Left forelimb (tissue), 1 donor: ENCODE results near the gene CFAP61.

ENCODE experiments used
- DNase-seq: peaks from one replicate; pipeline ENCODE4 v3.0.0-alpha.2; 2018; ENCODE audit warnings: low spot score

Gene CFAP61

GRCh38 chr20:20399531-20400500 lies 347.5 kb downstream of the CFAP61 start:
- DNase-seq, result no peak

DNA sequence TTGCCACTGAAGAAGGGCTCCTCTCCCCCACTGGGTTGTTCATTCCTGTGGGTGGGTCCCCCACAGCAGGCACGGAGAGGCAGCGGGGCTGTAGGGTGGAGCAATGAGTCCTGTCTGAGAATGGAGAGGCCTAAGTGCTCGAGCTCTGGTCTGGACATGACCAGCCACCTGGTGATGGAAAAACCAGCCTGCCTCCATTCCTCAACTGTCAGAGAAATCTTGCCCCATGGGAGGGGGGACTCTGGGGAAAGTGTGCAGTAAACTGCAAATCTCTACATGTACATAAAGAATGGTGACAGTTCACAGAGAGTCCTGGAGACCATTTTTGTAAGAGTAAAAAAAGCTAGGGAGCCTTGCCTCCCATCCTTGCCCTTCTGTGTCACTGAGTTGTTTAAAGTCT lies 349.7 kb downstream of the CFAP61 start:
- DNase-seq, result no peak

GRCh38 chr20:20404633-20405032 lies 352.3 kb downstream of the CFAP61 start:
- DNase-seq, result no peak

DNA sequence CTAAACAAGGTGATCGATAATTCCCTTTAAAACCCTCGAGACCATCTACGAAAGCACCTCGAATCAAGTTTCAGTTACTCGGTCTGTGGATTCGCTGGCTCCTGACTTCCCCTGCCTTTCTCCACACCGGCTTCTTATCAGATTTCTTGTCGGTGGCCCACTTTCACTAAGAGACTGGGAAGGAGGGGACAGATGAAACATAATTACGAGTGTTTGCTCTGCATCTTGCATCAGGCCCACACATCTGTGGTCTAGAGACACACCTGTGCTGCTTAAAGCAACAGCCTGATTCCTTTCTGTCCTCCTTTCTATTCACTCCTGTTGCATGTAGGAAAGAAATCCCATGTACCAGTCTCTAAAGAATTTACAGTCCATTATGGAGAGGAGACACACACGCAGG lies 353.3 kb downstream of the CFAP61 start:
- DNase-seq, result no peak

DNA sequence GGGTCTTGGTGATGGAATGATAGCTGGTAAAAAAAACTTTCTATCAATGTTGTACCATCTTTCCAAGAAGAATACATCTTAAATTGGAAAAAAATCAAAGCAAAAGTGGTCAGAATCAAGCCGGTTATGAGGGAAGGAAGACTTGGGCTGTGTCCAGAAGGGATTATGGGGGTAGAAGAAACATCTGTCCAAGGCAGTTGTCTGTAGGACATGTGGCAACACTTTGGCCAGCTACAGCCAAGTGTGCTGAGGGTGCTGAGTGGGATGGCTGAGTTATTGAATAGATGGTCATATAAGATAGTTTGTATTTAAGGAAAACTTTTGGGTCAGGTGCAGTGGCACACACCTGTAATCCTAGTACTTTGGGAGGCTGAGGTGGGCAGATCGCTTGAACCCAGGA lies 354.0 kb downstream of the CFAP61 start:
- DNase-seq, result no peak

DNA sequence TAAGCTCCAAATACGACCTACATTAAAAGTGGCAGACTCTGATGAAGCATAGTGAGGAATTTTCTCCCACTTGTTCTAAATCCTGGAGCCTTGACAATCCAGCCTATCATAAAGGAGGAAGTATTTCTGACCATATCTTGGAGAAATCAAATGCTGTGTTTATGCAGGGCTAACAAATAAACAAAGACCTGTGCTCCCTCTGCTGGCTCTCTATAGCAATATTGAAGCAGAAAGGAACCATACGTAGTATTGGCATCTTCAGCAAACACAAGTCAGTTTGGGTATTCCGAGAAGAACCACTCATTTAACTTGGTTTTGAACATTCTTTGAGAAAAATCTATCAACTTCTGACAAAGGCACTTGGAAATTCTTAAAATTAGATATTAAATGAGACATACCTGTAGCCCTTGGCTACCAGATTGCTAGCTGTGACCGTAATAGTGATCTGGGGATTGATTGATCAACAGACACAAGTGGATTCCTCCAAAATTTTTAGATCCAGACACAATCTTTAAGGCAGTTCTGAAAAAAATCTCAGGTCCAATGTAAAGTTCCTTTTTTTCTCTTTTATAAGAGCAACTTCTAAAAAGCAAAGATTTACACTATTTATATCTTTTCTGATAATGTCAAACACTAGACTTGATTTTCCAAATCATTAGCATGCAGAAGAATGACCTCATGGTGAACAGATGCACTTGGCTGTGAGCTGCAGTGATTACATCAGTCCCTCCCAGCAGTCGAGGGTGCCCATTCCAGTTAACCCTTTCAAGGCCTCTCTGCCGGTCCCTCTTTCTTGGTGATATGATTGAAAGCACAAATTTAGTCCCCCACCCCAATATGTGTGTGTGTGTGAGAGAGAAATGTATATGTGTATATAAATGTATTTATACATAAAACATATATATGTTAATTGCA lies 355.8 kb downstream of the CFAP61 start:
- no peak for DNase-seq

- no peak for DNase-seq
Observed at GRCh38 chr20:20409331-20409730, 357.0 kb downstream of the CFAP61 start.
